NCI-H526 (cell line): ENCODE results near the gene ARHGAP10.

ENCODE experiments used
- DNase-seq, 2 experiments: peaks; one replicate each; lab custom pipeline; 2025; lab: John Stamatoyannopoulos, UW

Gene ARHGAP10

GRCh38 chr4:148030193-148030873, 298.4 kb downstream of the ARHGAP10 start:
- no peak for DNase-seq

GRCh38 chr4:148034813-148035212, 302.9 kb downstream of the ARHGAP10 start:
- DNase-seq, result no peak

DNA sequence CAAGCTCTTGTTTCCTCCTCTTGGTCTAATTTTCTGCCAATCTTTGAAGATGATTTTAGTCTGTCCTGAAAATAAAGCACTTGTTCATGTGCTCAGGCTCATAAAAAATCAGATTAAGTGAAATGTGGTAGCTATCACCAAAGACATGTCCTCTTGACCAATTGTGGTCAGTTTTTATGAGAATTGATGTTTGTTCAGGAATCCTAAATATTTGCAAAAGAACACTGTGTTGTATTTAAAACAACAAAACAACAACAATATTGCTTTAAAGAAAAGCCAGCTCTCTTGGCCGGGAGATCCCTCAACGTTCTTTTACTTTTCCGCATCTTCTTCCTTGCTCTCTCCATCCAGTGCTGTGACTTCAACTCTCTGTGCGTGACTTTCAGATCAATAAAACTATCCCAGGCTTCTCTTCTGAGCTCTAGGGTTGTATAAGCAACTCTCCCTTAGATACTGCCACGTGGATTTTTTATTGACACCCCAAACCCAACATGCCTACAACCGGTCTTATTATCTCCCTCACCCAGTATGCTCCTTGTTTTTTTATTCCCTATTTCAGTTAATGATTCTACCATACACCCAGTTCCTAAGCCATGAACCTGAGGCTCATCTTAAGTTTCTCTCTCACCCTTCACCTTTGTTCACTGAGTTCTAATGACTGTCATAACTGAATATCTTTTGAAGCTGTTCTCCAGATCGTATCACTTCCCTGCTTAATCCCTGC, 309.9 kb downstream of the ARHGAP10 start:
- no peak for DNase-seq

- DNase-seq, result no peak
These were observed 312.4 kb downstream of the ARHGAP10 start for GRCh38 chr4:148044089-148044911.

DNA sequence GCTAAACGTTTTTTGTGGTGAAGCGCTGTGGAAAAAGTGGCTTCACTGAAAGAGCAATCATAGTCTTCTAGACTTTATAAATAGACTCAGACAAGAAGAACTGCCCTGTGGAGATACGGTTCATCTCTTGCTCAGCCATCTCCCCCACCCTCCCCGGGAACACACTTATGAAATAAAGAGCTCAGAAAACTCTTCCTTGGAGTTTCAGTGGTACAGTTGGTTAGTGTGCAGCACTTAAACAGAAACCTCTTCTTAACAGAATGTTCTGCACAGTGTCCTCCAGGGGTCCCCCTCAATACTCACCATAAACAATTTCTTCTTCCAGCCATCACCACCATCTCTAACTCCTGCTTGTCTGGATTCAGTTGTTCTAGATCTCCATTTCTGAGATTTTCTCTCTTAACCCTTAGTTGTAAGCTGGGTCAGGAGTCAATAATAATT, 313.0 kb downstream of the ARHGAP10 start:
- DNase-seq, result peak in 1 of 2 experiments; percentile 36

DNA sequence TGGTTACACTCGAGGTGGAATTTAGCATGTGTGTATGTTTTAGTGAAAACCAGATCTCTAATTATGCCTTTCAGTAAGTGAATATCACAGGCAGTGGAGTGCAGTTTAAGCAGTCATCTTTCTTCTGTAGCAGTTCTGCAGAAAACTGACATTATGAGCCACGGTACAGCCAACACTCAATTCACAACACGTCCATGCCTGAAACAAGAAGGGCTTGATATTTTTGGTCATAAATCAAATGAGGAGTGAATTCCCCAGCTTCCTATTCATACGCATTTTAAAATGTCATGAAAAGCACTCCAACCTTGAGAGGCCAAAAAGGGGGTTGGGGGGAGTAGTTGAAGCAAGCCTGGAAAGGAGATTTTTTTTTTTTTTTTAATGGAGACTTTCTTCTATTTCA, 316.7 kb downstream of the ARHGAP10 start:
- no peak for DNase-seq

DNA sequence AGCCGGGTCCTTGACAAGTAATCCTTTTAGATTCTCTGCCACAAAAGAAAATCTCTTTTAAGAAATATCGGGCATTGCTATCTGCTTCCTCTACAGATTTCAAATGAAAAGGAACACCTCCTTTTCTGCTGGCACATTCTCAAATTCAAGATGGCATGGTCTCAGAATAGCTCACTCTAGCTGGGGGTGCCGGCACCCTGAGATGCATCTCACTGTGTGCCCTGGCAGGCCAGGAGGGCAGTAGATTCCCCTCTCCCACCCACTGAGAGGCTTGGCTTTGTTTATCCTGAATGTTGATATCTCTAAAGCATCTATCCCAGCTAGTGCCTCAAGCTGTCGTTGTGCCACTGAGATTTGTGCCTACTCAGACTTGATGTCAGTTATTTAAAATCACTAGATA, 319.5 kb downstream of the ARHGAP10 start:
- no peak for DNase-seq

GRCh38 chr4:148052448-148052847, 320.6 kb downstream of the ARHGAP10 start:
- no peak for DNase-seq

- peak; percentile 19 to 34 for DNase-seq
These were observed 321.6 kb downstream of the ARHGAP10 start for GRCh38 chr4:148053298-148054003.

GRCh38 chr4:148054275-148054674, 322.4 kb downstream of the ARHGAP10 start:
- peak; percentile 40 to 46 for DNase-seq

- no peak for DNase-seq
These were observed 324.0 kb downstream of the ARHGAP10 start for GRCh38 chr4:148055844-148056243.

DNA sequence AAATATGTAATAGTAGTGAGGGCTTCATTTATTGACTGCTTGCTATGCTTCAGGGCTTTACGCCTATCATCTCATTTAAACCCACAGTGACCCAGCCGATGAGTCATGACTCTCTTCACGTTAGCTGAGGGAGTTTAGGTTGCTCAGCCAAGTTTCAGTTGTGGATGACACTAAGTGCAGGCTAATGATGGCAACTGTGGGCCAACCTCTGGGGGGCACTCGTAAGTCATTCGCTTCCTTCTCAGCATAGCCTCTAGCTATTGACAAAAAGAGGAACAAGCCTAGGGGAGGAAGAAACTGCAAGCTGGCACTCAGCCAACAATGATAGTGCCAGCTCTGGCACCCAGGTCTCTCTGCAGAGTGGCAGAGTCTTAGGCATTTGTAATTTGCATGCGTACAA, 325.0 kb downstream of the ARHGAP10 start:
- peak in 1 of 2 experiments; percentile 20 for DNase-seq

- DNase-seq, result no peak
These were observed 325.6 kb downstream of the ARHGAP10 start for GRCh38 chr4:148057516-148057915.

DNA sequence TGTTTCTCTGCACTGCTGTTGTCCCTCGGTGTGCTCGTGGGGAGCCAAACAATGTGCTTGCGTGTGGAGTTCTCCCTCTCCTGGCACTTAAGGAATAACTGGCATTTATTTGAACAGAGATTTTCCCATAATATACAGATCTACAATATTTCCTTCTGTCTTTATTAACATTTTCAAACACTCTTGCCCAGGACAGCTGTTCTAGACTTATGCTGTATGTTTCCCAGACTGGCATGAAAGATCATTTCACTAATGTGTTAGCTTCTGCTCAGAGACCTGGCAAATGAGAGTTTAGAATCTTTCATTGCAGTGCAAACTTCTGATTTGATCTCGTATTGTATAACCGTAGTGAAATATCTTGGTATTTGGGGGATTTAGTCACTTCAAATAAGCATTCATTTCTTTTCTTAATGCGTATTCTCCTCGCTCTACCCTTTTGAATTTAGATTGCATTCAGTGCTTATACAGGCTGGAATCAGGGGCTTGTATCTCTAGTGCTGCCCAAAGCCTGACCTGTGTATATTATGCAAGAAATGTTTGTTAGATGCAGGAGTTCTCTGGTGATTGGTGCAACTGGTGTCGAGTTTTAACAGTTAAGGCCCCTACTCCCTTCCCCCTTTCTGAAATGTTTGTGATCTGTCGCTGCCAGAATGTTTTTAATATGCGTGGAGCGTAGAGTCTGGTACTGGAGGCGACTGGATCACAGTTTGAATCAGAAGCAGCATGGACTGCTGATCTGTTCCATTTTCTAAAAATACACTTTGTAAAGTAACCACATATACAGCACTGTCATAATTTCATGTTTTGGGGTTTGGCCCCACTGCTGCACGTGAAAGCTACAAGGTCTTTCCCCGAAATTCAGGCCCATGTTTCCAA, 326.3 kb downstream of the ARHGAP10 start:
- DNase-seq, result no peak

GRCh38 chr4:148059617-148060180, 327.8 kb downstream of the ARHGAP10 start:
- DNase-seq, result no peak

GRCh38 chr4:148060264-148061140, 328.6 kb downstream of the ARHGAP10 start:
- no peak for DNase-seq

- DNase-seq, result no peak
These were observed 329.2 kb downstream of the ARHGAP10 start for GRCh38 chr4:148061141-148061481.

DNA sequence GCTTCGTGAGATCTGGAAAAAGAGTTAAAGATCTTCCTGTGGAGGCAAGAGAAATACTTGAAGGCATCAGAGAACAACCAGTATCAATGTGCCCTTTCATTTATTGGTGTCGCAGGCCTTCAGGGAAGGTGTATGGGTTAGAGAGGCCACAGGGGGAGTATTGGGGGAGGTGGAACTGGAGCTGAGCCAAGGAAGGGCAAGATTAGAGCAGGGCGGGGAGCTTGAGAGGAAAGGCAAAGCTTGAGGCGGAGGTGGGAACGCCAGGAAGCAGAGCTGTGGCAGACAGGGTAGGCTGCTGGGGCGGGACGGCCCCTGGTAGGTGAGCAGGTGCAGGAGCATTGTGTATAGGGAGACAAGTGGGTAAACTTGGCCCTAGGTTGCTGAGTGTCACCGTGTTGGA, 329.9 kb downstream of the ARHGAP10 start:
- DNase-seq, result no peak

GRCh38 chr4:148062301-148062950, 330.5 kb downstream of the ARHGAP10 start:
- no peak for DNase-seq
